Fibroblast of the conjunctiva (primary cell): ENCODE measurements around the gene ZC3H11A.
"Not testable (repeated sequence)": the region's sequence is repeated elsewhere in the genome, so short reads cannot be mapped to it uniquely, and the experiment has no call there.

Experiments
- DNase-seq: peaks from one replicate; pipeline ENCODE4 v3.0.0-alpha.2; 2010; ENCODE audit warnings: low read depth

Gene ZC3H11A

DNA sequence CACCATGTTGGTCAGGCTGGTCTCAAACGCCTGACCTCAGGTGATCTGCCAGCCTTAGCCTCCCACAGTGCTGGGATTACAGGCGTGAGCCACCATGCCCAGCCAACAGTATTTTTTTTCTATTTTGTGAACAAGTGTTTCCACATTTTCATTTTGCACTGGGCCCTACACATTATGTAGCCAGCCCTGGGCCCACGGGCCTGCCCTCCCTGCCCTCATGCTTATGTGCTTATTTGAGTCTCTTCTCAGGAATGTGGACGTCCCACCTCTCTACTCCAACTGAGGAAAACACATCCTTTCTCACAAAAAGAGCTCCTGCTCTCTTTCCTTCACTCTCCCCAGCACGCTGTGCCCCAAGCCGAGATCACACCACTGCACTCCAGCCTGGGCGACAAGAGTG lies 13.5 kb upstream of the ZC3H11A start:
- no peak for DNase-seq

DNA sequence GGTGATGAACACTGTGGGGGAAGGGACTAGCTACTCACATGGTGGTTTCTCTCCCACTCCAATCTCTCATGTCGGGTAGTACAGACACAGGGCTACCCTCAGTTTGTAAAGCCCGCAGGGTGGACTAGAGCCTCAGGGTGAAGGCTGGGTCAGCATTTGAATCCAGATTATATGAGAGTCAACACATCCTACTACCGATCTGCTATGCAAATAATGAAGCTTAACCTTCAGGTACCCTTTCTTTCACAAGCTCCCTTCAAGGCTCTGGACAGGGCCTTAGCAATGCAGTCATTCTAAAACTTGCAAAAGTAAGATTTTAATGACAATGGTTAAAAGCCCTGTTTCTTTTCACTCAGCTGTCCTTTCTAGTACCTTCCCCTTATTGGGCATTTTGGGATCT lies 5.5 kb upstream of the ZC3H11A start:
- DNase-seq: no peak

DNA sequence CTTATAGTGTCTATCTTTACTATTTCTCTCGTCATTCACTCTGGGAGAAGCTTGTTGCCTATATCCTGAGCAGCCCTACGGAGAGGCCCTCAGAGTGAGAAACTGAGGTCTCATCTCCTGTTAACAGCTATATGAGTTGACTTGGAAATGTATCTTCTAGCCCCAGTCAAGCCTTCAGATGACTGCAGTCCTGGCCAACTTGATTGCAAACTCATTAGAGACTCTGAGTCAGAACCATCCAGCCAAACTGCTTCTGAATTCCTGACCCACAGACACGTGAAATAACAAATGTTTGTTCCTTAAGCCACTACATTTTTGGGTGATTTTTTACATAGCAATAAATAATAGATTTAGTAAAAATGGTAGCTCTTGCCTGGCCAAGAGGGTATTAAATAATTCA lies 3.9 kb upstream of the ZC3H11A start:
- DNase-seq: no peak

DNA sequence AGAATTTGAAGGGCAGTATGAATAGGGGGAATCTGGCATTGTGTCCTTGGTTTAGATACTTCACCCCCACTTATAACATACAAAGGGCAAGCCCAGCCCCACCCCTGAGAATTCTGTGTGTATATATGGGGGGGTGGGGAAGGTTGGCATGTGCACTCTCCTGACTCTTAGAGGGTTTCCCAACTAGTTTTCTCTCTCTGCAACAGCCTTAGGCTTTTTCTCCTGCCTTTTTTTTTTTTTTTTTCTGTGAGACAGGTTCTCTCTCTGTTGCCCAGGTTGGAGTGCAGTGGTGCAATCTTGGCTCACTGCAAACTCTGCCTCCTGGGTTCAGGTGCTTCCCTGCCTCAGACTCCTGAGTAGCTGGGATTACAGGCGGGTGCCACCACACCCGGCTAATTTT lies 2.9 kb upstream of the ZC3H11A start:
- no peak for DNase-seq

DNA sequence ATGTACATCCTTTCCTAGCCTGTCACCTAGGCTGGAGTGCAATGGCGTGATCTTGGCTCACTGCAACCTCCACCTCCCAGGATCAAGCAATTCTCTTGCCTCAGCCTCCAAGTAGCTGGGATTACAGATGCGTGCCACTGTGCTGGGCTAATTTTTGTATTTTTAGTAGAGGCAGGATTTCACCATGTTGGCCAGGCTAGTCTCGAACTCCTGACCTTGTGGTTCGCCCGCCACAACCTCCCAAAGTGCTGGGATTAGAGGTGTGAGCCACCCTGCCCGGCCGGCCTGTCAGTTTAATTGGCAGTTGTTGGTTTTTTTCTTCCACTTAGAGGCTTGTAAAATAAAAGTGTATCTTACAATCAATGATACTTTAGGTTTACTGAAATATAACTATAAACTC lies 1.9 kb upstream of the ZC3H11A start:
- DNase-seq: not testable (repeated sequence)

DNA sequence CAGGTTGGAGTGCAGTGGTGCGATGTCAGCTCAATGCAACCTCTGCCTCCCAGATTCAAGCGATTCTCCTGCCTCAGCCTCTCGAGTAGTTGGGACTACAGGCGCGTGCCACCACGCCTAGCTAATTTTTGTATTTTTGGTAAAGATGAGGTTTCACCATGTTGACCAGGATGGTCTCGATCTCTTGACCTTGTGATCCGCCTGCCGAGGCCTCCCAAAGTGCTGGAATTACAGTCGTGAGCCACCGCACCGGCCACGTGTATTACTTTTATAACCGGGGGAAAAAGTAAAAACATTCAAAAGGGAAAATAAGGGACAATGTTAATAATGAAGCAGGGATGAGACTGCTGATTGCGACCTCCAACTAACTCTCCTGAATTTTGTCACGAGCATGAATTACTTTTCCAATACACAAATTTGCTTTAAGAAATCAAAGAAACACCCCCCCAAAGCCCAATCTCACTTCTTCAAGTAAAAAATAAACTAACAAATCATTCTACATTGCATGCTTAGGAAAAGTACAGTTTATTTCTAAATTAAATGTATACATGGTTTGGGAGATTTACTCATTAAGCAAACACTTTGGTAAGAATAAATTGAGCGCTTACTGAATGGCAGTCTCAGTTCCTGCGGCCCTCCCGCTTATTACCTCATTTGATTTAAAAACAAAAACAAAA lies 521 bp upstream of the ZC3H11A start:
- no peak for DNase-seq

DNA sequence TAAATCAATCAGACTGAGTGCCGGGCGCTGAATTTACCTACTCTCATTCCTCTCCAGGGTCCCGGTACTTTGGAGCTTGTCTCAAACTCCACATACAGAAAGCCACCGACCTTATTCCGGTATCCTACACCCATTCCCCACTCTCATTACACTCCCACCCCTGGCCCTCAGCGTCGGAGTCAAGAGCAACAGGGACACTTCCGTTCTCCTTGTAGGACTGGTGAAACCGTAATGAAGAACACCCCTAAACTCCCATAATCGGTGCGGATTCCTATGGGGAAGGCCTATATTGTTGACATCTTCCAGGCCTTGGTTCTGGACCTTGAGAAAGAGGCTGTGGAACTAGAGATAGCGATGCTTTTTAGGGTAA lies 798 bp downstream of the ZC3H11A start:
- no peak for DNase-seq

DNA sequence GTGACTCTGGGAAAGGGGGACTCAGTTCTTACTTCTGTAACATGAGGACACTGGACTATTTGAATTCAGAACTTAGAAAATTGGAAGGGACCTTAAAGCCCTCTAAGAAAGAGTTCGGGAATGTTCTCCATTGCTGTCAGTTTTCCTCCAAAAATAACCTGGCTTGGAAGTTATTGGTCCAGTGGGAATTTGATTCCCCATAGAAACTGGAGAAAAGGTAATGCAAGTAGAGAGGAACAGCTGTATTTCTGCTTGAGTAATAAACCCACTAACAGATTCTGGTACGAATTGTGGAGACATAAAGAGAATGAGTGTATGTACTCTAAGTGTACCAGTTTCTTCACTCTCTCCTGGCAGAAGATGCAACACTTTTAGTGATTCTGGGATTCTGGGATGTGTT lies 1.8 kb downstream of the ZC3H11A start:
- DNase-seq: no peak

DNA sequence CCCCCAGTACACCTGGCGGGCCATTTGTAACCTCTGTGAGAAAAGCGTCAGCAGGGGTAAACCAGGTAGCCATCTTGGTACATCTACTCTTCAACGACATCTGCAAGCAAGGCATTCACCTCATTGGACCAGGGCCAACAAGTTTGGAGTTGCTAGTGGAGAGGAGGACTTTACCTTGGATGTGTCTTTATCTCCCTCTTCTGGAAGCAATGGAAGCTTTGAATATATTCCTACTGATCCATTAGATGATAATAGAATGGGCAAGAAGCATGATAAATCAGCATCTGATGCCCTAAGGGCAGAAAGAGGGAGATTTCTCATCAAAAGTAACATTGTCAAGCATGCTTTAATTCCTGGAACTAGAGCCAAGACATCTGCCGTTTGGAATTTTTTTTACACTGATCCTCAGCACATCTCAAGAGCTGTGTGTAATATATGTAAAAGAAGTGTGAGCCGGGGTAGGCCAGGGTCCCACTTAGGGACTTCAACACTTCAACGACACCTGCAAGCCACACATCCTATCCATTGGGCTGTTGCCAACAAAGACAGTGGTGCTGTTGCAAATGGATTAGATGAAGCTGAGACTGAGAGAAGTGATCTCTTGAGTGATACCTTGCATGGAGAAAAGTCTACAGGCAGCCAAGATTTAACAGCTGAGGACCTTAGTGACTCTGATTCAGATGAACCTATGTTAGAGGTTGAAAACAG lies 2.7 kb downstream of the ZC3H11A start:
- DNase-seq: no peak

DNA sequence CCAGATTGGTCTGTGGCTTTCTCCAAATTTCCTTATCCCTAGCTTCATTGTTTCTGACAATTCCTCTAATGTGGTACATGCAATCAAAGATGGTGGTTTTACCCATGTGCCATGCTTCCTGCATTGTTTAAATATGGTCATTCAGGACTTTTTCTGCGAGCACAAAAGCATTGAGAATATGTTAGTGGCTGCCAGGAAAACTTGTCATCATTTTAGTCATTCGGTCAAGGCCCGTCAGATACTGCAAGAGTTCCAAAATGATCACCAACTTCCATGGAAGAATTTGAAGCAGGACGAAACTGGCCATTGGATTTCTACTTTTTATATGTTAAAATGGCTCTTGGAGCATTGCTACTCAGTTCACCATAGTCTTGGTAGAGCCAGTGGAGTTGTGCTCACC lies 3.7 kb downstream of the ZC3H11A start:
- no peak for DNase-seq

DNA sequence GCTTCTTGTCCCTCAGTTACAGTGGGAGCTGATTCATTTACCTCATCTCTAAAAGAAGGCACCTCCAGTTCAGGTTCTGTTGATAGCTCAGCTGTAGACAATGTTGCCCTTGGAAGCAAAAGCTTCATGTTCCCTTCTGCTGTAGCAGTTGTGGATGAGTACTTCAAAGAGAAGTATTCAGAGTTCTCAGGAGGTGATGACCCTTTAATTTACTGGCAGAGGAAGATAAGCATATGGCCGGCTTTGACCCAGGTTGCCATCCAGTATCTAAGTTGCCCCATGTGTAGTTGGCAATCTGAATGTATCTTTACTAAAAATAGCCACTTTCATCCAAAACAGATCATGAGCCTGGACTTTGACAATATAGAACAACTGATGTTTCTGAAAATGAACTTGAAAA lies 4.5 kb downstream of the ZC3H11A start:
- no peak for DNase-seq

DNA sequence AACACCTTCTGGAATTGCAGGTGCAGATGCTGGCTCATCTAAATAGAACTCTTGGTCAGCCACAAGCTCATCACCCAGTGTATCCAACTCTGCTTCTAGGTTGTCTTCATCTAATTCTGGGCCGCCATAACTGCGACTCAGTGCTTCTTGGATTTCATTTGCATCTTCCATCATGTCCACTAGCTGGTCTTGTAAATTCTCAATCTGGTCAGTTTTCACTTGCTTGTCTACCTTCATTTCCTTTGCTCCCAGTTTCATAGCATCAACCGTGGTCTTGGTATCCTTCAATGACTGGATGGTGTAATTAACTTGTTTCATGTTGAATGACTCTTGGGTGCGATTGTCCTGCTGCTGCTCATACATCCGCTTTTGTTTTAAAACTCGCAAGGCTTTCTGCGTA lies 10.3 kb downstream of the ZC3H11A start:
- no peak for DNase-seq

DNA sequence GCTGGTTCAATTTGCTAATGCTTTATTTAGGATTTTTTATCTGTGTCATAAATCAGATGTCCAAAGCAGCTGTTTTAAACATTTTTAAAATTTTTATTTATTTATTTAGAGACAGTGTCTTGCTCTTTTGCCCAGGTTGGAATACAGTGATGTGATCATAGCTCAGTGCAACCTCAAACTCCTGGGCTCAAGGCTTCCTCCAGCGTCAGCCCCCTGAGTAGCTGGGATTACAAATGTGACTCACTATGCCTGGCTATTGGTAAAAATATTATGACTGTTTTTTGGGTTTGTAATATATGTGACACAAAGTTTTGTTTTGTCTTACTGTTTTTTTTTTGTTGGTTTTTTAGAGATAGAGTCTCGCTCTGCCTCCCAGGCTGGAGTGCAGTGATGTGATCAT lies 11.8 kb downstream of the ZC3H11A start:
- DNase-seq: no peak

DNA sequence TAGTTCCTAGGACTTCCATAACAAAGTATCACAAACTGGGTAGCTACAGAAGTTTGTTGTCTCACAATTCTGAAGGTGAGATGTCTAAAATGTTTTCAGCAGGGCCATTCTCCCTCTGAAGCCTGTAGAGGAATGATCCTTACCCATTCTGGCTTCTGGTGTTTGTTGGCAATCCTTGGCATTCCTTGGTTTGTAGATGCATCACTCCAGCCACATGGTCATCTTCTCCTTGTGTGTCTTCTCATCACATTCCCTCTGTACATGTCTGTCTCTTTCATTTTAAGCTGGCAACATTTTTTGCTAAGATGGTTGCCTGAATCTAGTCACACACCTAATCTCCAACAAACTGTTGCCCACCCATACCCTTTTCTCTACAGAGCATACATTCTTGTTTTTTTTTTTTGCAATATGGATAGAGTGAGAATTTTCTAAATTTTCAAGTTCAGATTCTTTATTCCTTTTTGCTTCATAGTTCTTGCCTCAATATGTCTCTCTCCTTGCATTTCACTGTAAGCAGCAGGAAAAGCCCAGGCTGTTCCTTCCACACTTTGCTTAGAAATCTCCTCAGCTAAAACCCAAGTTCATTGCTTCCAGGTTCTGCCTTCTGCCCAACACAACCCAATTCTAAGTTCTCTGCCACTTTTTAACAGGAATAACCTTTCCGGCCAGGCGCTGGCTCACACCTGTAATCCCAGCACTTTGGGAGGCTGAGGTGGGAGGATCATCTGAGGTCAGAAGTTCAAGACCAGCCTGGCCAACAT lies 18.3 kb downstream of the ZC3H11A start:
- DNase-seq: no peak

DNA sequence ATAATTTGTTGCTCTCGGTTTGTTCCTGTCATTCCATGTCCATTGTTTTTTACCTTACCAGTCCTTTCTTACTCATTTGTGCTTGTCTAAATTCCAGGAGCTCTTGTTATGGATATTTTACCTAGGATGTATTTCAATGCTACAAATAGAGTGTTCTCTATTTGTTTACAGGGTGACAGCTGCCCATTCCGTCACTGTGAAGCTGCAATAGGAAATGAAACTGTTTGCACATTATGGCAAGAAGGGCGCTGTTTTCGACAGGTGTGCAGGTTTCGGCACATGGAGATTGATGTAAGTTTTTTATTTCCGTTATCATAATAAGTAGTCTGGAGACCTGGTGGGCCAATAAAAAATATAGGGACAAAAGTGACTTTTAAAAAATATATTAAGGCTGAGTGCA lies 23.0 kb downstream of the ZC3H11A start:
- DNase-seq: no peak

DNA sequence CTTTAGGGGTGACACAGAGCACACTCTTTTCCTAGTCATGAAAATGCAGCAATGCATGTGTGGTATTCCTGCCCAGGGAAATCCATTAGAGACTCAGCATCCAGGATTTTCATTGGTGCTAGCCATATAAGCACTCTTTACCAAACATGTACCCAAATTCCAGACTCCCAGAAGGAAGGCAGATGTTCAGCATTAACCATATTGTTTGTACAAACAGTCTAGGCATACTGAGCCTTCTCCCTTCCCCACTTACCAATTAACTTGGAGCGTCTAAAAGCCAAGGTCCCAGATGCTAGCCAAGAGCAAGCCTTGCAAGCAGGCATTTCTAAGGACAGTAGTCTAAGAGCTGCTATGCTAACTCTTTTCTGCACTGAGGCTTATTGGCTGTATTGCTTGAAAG lies 27.9 kb downstream of the ZC3H11A start:
- no peak for DNase-seq

DNA sequence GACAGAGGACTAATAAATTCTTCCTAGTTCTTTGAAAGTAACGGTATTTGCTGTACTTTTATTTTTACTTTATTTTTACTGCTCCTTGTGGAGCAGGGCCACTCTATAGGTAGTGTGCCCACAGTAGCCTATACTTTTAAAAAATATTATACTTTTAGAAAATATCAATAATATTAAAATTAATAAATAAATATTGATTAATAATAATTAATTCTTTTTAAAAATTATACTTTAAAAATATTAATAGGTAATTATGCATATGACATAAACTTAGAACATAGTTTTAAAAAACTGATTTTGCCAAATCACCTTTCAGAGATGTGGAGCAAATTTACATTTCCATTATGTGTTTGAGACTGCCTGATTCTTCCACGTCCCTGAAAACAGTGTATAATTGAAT lies 30.8 kb downstream of the ZC3H11A start:
- no peak for DNase-seq

DNA sequence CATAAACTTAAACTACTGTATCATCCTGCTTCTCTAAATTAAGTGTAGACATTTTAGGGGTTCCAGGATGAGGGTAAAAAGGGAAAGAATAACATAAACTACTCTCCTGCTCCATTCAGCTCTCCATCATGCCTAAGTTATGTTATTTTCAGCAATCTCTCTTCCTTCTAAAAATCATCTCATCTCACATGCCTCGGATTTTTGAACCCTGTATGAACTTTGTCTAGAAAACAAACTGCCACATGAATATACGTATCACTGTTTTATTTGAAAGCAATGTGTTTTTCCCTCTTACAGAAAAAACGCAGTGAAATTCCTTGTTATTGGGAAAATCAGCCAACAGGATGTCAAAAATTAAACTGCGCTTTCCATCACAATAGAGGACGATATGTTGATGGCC lies 32.6 kb downstream of the ZC3H11A start:
- DNase-seq: no peak

DNA sequence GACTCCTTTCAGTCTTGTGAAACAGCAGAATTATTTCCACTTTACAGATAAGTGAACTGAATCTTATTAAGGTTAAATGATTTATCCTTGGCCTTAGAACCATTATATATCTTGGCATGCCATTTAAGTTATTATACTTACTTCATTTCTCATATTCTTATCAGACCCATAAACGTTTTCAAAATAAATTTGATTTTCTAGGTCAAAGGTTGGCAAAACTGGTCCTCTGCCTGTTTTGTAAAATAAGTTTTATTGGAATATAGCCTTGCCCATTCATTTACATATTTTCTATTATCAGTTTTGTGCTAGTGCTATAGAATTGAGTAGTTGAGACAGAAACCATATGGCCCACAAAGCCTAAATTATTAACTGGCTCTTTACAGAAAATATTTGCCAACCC lies 33.1 kb downstream of the ZC3H11A start:
- no peak for DNase-seq

DNA sequence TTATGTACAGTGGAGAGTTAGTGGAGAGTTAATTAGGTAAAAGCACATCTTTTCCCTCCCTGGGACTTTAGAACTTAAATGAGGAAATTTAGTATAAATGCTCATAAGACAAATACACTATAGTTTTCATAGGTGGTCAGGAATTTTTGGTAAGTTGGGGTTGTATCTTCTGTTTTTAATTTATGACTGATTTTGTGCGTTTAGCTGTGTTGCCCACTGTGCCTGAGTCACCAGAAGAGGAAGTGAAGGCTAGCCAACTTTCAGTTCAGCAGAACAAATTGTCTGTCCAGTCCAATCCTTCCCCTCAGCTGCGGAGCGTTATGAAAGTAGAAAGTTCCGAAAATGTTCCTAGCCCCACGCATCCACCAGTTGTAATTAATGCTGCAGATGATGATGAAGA lies 33.8 kb downstream of the ZC3H11A start:
- not testable (repeated sequence) for DNase-seq

DNA sequence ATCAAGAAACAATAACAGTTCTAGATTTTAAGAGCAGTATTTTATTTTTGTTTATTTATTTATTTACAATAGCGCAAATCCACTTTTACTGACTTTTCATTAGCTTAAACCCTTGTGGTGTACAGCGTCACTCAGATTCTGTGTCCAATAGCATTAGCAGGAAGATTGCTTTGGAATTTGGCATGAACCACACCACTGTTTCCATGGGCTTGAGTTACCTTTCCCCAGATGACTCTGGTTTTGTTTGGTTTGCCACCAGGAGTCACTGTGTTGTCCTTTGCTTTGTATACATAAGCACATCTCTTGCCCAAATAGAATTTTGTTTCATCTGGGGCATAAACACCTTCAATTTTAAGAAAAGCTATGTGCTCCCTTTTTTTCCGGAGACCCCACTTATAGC lies 40.1 kb downstream of the ZC3H11A start:
- DNase-seq: no peak

DNA sequence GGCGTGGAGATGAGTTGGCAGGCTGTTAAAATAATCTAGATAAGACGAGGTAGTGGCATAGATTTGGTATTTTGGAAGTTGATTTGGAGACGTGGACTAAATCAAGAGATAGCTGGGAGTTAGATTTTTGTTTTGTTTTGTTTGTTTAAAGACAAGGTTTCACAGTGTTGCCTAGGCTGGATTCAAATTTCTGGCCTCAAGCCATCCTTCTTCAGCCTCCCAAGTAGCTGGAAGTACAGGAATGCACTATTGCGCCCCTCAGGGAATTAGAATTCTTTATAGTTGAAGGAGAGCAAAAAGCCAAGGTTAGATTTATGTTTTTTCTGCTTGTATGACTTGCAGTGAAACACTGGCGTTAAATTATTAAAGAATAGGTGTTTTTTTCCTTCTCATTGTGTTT lies 43.7 kb downstream of the ZC3H11A start:
- DNase-seq: peak; percentile 91

DNA sequence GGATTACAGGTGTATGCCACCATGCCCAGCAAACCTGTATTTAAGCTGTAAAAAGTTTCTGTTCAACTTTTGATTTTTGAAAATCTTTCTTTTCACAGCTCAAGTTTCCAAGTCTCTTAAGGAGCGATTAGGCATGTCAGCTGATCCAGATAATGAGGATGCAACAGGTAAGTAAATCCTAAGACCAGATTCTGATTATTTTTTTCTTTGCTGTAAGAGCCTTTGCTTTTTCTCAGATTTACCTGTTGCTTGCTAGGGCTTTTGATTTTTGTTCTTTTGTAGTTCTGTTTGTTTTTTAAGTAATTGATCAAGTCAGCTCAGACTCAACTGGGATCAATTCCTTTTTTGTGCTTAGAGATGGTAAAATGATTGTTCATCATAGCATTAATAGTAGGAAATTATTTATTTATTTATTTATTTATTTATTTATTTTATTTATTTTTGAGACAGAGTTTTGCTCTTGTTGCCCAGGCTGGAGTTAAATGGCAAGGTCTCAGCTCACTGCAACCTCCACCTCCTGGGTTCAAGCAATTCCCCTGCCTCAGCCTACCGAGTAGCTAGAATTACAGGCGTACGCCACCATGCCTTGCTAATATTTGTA lies 44.9 kb downstream of the ZC3H11A start:
- DNase-seq: no peak
